Measurements from ENCODE around the gene ZBTB37.
"Not testable (repeated sequence)": the region's sequence is repeated elsewhere in the genome, so short reads cannot be mapped to it uniquely, and the experiment has no call there.

ZBTB37 gene

DNA sequence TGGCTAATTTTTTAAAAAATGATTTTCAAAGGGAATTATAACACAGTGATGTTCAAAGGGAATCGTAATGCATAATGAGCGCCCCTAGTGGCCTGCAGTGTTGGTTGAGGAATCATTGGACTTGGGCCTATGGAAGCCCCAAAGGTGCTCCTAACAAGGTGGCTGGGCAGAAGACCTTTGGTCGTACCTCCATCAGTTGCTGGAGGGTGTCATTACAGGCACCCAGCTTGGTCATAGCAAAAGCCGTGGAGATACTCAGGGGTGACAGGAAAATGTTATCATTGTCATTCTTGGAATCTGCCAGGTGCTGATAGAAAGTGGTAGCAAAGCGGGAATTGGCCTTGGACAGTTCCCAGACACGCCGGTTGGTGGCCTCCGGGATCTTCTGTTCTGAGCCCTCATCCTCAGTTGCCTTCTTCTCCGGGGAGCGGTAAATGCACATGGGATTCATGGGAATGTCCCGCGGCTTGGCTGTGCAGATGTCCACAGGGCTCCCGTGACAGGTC lies 46.2 kb downstream of the ZBTB37 start:
- no peak for DNase-seq

DNA sequence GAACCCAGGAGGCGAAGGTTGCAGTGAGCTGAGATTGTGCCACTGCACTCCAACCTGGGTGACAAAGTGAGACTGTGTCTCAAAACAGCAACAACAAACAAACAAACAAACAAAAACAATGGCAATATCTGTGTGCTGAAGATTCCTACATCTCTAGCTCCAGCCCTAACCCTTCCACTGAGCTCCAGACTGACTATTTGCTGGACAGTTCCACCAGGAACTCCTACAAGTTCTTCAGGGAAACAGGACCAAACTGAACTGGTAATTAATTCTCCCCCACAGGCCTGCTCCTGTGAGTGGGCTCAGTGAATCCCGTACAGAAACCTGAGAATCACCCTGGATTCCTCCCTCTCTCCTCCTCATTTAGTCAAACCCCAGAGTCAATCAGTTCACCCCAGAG lies 47.4 kb downstream of the ZBTB37 start:
- no peak for DNase-seq

DNA sequence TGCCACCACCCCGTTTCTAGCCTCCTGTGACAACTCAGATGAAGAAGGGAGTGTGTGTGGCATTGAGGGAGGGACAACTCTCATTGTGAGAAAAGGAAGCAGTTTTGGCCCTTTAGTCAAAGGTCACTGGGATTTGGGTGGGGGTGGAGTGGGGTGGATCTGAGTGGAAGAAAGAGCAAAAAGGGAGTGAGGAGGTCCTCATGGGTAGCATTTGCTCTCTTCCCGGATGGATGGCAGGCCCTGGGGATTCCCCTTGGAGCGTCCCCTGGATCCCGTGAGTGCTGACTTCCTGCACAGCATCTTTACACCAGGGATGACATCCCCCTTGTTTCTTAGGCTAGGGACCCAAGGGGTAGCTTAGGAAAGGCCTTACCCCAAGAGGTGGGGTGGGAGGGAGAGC lies 48.5 kb downstream of the ZBTB37 start:
- no peak for DNase-seq

- no peak for DNase-seq
Observed at GRCh38 chr1:173917149-173917548, 49.0 kb downstream of the ZBTB37 start, which contains the start of gene SERPINC1. Gene SERPINC1 (minus strand): TSS chr1:173917327. CDS start chr1:173917259, 68 bp downstream.

- no peak for DNase-seq
Observed at GRCh38 chr1:173917635-173918493, 49.7 kb downstream of the ZBTB37 start.

GRCh38 chr1:173920861-173921260 lies 52.7 kb downstream of the ZBTB37 start:
- no peak for DNase-seq

DNA sequence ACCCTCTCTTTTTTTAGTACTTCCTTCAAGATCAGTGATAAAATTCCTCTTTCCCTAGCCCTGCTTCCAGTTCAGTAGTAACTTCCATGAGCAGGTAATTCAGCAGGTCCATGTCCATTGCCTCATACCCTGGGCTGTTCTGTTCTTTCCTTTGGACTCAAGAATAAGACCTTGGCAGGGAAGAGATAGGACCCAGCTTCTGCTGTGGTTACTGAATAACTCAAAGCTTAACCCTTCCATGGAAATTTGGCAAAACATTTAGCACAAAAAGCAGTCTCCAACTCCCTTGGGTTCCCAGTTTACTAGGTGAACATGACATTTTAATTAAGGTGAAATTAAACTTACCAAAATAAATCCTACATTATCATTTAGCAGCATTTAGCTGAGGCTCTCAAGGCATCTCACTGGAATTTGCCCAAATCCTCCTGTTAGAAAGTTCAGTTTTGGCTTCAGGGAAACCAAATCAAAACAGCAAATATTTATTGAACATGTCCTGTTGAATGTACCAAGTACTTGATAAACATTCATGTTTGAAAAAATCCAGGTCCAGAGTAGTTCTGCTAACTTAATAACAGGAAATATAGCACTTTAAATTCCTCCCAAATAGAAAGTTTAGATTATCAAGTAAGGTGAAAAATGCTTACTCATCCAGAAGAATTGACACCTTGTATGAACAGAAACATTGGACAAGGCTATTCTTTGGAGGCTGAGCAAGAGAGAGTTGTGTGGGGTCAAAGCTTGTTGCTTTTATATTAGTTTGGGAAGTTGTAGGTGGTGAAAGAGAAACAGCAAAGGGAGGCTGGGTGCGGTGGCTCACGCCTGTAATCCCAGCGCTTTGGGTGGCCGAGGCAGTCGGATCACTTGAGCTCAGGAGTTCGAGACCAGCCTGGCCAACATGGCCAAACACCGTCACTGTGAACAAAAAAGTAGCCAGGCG lies 57.4 kb downstream of the ZBTB37 start:
- DNase-seq, result no peak

DNA sequence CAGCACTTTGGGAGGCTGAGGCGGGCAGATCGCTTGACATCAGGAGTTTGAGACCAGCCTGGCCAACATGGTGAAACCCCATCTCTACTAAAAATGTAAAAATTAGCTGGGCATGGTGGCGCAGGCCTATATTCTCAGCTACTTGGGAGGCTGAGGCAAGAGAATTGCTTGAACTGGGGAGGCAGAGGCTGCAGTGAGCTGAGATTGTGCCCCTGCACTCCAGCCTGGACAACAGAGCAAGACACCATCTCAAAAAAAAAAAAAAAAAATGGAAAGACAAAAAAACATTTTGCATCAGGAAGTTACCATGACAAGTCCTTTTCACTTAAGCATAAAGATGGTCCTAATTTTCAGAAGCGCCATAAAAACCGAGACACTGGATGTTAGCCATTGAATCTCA lies 62.4 kb downstream of the ZBTB37 start:
- not testable (repeated sequence) for DNase-seq

- DNase-seq, result no peak
Observed at GRCh38 chr1:173934440-173934839, 66.3 kb downstream of the ZBTB37 start.

GRCh38 chr1:173937062-173937461 lies 68.9 kb downstream of the ZBTB37 start:
- DNase-seq, result no peak

GRCh38 chr1:173946380-173946921 lies 78.3 kb downstream of the ZBTB37 start:
- no peak for DNase-seq

DNA sequence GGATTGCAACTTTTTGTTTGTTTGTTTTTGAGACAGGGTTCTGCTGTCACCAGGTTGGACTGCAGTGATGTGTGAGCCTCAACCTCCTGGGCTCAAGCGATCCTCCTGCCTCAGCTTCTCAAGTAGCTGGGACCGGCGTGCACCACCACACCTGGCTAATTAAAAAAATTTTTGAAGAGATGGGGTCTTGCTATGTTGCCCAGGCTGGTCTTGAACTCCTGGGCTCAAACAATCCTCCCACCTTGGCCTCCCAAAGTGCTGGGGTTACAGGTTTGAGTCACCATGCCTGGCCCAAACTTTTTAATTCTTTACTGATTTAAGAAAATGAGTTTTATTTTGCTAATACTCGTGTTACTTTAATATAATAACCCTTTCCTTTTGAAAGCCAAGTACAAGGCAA lies 80.4 kb downstream of the ZBTB37 start:
- no peak for DNase-seq

Data from NCI-H1105 treated with DMSO at 0.1 percent for 48 hours (cell line).